Measurements from ENCODE around the gene HS6ST3.

The HS6ST3 gene

GRCh38 chr13:96700657-96701056 lies 610.8 kb downstream of the HS6ST3 start:
- no peak for TF ChIP-seq CTCF (IDR thresholded peaks at IDR 0.05; ENCODE audit: low read length, missing control alignments)
- DNase-seq (ENCODE audit: low read depth) = peak; percentile 4
- H3K4me3 ChIP-seq (replicated peaks; ENCODE audit: low read depth, low read length) = no peak overlapping the region

- H3K4me3 ChIP-seq (replicated peaks; ENCODE audit: low read depth, low read length) = no peak overlapping the region
- no peak for DNase-seq (ENCODE audit: low read depth)
- no peak for TF ChIP-seq CTCF (IDR thresholded peaks at IDR 0.05; ENCODE audit: low read length, missing control alignments)
Observed at GRCh38 chr13:96707146-96707545, 617.2 kb downstream of the HS6ST3 start.

- no peak overlapping the region for H3K4me3 ChIP-seq (replicated peaks; ENCODE audit: low read depth, low read length)
- no peak for DNase-seq (ENCODE audit: low read depth)
- TF ChIP-seq CTCF (IDR thresholded peaks at IDR 0.05; ENCODE audit: low read length, missing control alignments) = no peak
Observed at GRCh38 chr13:96710166-96710862, 620.4 kb downstream of the HS6ST3 start.

- DNase-seq (ENCODE audit: low read depth) = no peak
- no peak for TF ChIP-seq CTCF (IDR thresholded peaks at IDR 0.05; ENCODE audit: low read length, missing control alignments)
- no peak overlapping the region for H3K4me3 ChIP-seq (replicated peaks; ENCODE audit: low read depth, low read length)
Observed at GRCh38 chr13:96720446-96720845, 630.5 kb downstream of the HS6ST3 start.

- no peak for TF ChIP-seq CTCF (IDR thresholded peaks at IDR 0.05; ENCODE audit: low read length, missing control alignments)
- no peak overlapping the region for H3K4me3 ChIP-seq (replicated peaks; ENCODE audit: low read depth, low read length)
- no peak for DNase-seq (ENCODE audit: low read depth)
Observed at GRCh38 chr13:96726651-96727050, 636.7 kb downstream of the HS6ST3 start.

DNA sequence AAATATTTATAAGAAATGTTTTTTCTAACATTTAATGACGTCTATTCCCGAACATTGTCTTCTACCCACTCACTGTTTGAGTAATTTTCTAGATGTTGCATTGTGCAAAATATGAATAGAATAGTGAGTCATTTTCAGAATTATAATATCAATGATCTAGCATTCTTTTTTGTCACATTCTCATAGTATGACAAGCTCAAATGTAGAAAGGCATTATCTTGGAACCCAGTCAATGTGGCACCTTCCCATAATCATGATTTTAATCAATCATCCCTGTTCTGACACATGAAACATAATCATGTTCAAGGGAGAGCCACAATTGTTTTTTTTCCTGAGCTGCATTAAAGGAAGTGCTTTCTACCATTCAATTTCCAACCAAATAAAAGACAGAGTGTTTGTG lies 638.6 kb downstream of the HS6ST3 start:
- no peak overlapping the region for H3K4me3 ChIP-seq (replicated peaks; ENCODE audit: low read depth, low read length)
- no peak for TF ChIP-seq CTCF (IDR thresholded peaks at IDR 0.05; ENCODE audit: low read length, missing control alignments)
- peak; percentile 25 for DNase-seq (ENCODE audit: low read depth)

GRCh38 chr13:96730676-96731075 lies 640.8 kb downstream of the HS6ST3 start:
- no peak for TF ChIP-seq CTCF (IDR thresholded peaks at IDR 0.05; ENCODE audit: low read length, missing control alignments)
- peak; percentile 1 for DNase-seq (ENCODE audit: low read depth)

More at GRCh38 chr13:96730676-96731075, 640.8 kb downstream of the HS6ST3 start:
- no peak overlapping the region for H3K4me3 ChIP-seq (replicated peaks; ENCODE audit: low read depth, low read length)
